Erythroblast (primary cell): ENCODE data around the gene GC.

Experiments used
- GATA1 ChIP-seq: IDR thresholded peaks from 2 replicates; pipeline ENCODE4 v1.6.1; 2011; ENCODE audit warnings: low read depth, mild to moderate bottlenecking, control low read depth, low read length, moderate library complexity
- POLR2A ChIP-seq: IDR thresholded peaks from 2 replicates; pipeline ENCODE4 v1.6.1; 2011; ENCODE audit warnings: mild to moderate bottlenecking, low read length

- TF ChIP-seq POLR2A (no peak), GATA1 (no peak)
Observed at GRCh38 chr4:71807469-71807868, 23.6 kb upstream of the GC start.
